ENCODE measurements around the gene PCBP4. TPM values are rescaled to one million over a fixed set of nuclear protein-coding genes. Genes with fewer than 3 reads are reported as not detected.

PCBP4 gene
- total and polyA plus RNA-seq, 12 donors, result 10.7 to 234 (median 35.7) TPM

- no peak for DNase-seq
- Histone ChIP-seq H3K4me1 (replicated peaks in 1 of 2) (peaks cover 19 to 32% of the 10 kb centered on the region in 2 donors), H3K9me3 (replicated peaks in 1 of 3) (no peaks in the 10 kb centered on the region), H3K27ac (no peak overlapping the region), H3K4me3 (no peak overlapping the region), H3K36me3 (replicated peaks in 1 of 2) (no peaks in the 10 kb centered on the region), H3K27me3 (no peaks in the 10 kb centered on the region)
- 85 to 100% (median 89%) methylated on average over 1 to 2 of the region's 2 CpGs for WGBS, 4 donors
- TF ChIP-seq POLR2A (IDR thresholded peaks at IDR 0.05) (no peak), CTCF (IDR thresholded peaks at IDR 0.05) (no peak)
- intact Hi-C loops (cut with DNase I), result no loop called here
These were observed 1.2 kb downstream of the PCBP4 start for GRCh38 chr3:51966016-51966415.

GRCh38 chr3:51964521-51964920, 2.7 kb downstream of the PCBP4 start:
- Histone ChIP-seq H3K4me3 (no peak overlapping the region), H3K36me3 (replicated peaks in 1 of 2) (peaks cover 0 to 5% of the 10 kb centered on the region in 2 donors), H3K27me3 (no peaks in the 10 kb centered on the region), H3K4me1 (replicated peaks in 1 of 2) (peaks cover 11 to 22% of the 10 kb centered on the region in 2 donors), H3K27ac (no peak overlapping the region), H3K9me3 (replicated peaks in 1 of 3) (no peaks in the 10 kb centered on the region)
- DNase-seq, result no peak
- intact Hi-C loops (cut with DNase I), result no loop called here
- WGBS, 4 donors, result 79 to 91% (median 84%) methylated on average over 3 to 4 of the region's 4 CpGs
- no peak for TF ChIP-seq POLR2A (IDR thresholded peaks at IDR 0.05)
- TF ChIP-seq CTCF (IDR thresholded peaks at IDR 0.05), result no peak

- peaks cover 11 to 22% of the 10 kb centered on the region in 2 donors for H3K4me1 ChIP-seq (replicated peaks in 1 of 2)
- 70 to 77% (median 75%) methylated on average over 9 to 12 of the region's 12 CpGs for WGBS, 4 donors
- H3K27ac ChIP-seq, result no peak overlapping the region
- intact Hi-C loops (cut with DNase I), result no loop called here
- TF ChIP-seq POLR2A (IDR thresholded peaks at IDR 0.05) (no peak), CTCF (IDR thresholded peaks at IDR 0.05) (no peak)
- H3K4me3 ChIP-seq, result no peak overlapping the region
- H3K36me3 ChIP-seq (replicated peaks in 1 of 2), result peaks cover 0 to 5% of the 10 kb centered on the region in 2 donors
- no peaks in the 10 kb centered on the region for H3K27me3 ChIP-seq
- no peaks in the 10 kb centered on the region for H3K9me3 ChIP-seq (replicated peaks in 1 of 3)
- DNase-seq, result no peak
These were observed 3.3 kb downstream of the PCBP4 start for GRCh38 chr3:51963951-51964451.

GRCh38 chr3:51962854-51963530, 4.3 kb downstream of the PCBP4 start:
- Histone ChIP-seq H3K36me3 (replicated peaks in 1 of 2) (peaks cover 0 to 5% of the 10 kb centered on the region in 2 donors), H3K4me1 (replicated peaks in 1 of 2) (peaks cover 10 to 14% of the 10 kb centered on the region in 2 donors), H3K27ac (no peak overlapping the region), H3K4me3 (no peak overlapping the region), H3K9me3 (replicated peaks in 1 of 3) (no peaks in the 10 kb centered on the region), H3K27me3 (no peaks in the 10 kb centered on the region)
- WGBS, 4 donors, result 56 to 86% (median 83%) methylated on average over 2 to 6 of the region's 6 CpGs
- TF ChIP-seq POLR2A (IDR thresholded peaks at IDR 0.05) (no peak), CTCF (IDR thresholded peaks at IDR 0.05) (no peak)
- DNase-seq, result no peak
- intact Hi-C loops (cut with DNase I), result no loop called here

All from adrenal gland (tissue), 12 donors.